Activated T-cell treated with anti-CD3 and anti-CD28 coated beads, Interleukin-2, amount 50 U/mL, for 4 hours (primary cell): Measurements from ENCODE around the gene RPL26. TPM values are rescaled to one million over a fixed set of nuclear protein-coding genes. Genes with fewer than 3 reads are reported as not detected.
A peak's percentile ranks its signal among the peaks of the same experiment; 100 is the strongest.

ENCODE experiments used
- ATAC-seq, 2 donors: fragments of 200-7000 bp; cut with Tn5 transposase; one replicate each; pipeline ENCODE4 v1.10.0; 2021
- DNase-seq: peaks from one replicate; pipeline ENCODE4 v3.0.0-alpha.2; 2020
- H3K27me3 Mint-ChIP-seq: one replicate; pipeline ENCODE4 v1.8.0; 2021; ENCODE audit warnings: low read depth, mixed read lengths
- H3K36me3 Mint-ChIP-seq: one replicate; pipeline ENCODE4 v1.8.0; 2022; ENCODE audit warnings: mixed read lengths; ENCODE audit not compliant: insufficient read depth
- H3K4me1 Mint-ChIP-seq: one replicate; pipeline ENCODE4 v1.8.0; 2021; ENCODE audit warnings: low read depth, mixed read lengths
- H3K4me3 Mint-ChIP-seq: one replicate; pipeline ENCODE4 v1.8.0; 2021; ENCODE audit warnings: mild to moderate bottlenecking, moderate library complexity, mixed read lengths
- H3K9me3 Mint-ChIP-seq: one replicate; pipeline ENCODE4 v1.8.0; 2021; ENCODE audit warnings: mixed read lengths
- total RNA-seq, 3 donors: library from RNA; stranded (reverse); gene quantifications; one replicate each; pipeline ENCODE4 v1.2.1, GENCODE V29; 2021

RPL26 gene
- total RNA-seq: 1,000 to 10,000 TPM; 2,326 to 2,535 (median 2,364) TPM

- no peaks in the 10 kb centered on the region for H3K9me3 Mint-ChIP-seq
- H3K27me3 Mint-ChIP-seq: no peaks in the 10 kb centered on the region
- H3K4me1 Mint-ChIP-seq: peaks cover 58% of the 10 kb centered on the region
- peaks cover 41% of the 10 kb centered on the region for H3K36me3 Mint-ChIP-seq
- ATAC-seq (peak; percentile 92), DNase-seq (peak; percentile 92)
- H3K4me3 Mint-ChIP-seq: peak within 1 kb of the TSS; percentile 100
These were observed at the start of gene RPL26 for GRCh38 chr17:8383143-8383822. TSS of gene RPL26 (minus strand) at chr17:8383193. CDS start at chr17:8382310, 883 bp downstream.

- DNase-seq: no peak
- ATAC-seq: no peak
- no peak overlapping the region for H3K4me3 Mint-ChIP-seq
- H3K9me3 Mint-ChIP-seq: no peaks in the 10 kb centered on the region
- no peaks in the 10 kb centered on the region for H3K27me3 Mint-ChIP-seq
- peaks cover 3% of the 10 kb centered on the region for H3K4me1 Mint-ChIP-seq
- H3K36me3 Mint-ChIP-seq: no peaks in the 10 kb centered on the region
These were observed 48.0 kb upstream of the RPL26 start for GRCh38 chr17:8430966-8431365.

GRCh38 chr17:8426802-8427201, 43.8 kb upstream of the RPL26 start:
- Mint-ChIP-seq H3K27me3 (peaks cover 21% of the 10 kb centered on the region), H3K9me3 (no peaks in the 10 kb centered on the region), H3K36me3 (no peaks in the 10 kb centered on the region), H3K4me1 (no peaks in the 10 kb centered on the region), H3K4me3 (no peak overlapping the region)
- ATAC-seq (no peak), DNase-seq (no peak)

- Mint-ChIP-seq H3K4me3 (no peak overlapping the region), H3K4me1 (no peaks in the 10 kb centered on the region), H3K36me3 (no peaks in the 10 kb centered on the region), H3K27me3 (peaks cover 24% of the 10 kb centered on the region), H3K9me3 (no peaks in the 10 kb centered on the region)
- ATAC-seq: no peak
- no peak for DNase-seq
These were observed 43.2 kb upstream of the RPL26 start for GRCh38 chr17:8426094-8426720.

- H3K27me3 Mint-ChIP-seq: peaks cover 46% of the 10 kb centered on the region
- no peaks in the 10 kb centered on the region for H3K36me3 Mint-ChIP-seq
- no peaks in the 10 kb centered on the region for H3K9me3 Mint-ChIP-seq
- ATAC-seq (no peak), DNase-seq (no peak)
- H3K4me3 Mint-ChIP-seq: no peak overlapping the region
- H3K4me1 Mint-ChIP-seq: no peaks in the 10 kb centered on the region
These were observed 38.6 kb upstream of the RPL26 start for GRCh38 chr17:8421571-8421970.

- DNase-seq (no peak), ATAC-seq (no peak)
- Mint-ChIP-seq H3K27me3 (peaks cover 51% of the 10 kb centered on the region), H3K9me3 (no peaks in the 10 kb centered on the region), H3K4me1 (no peaks in the 10 kb centered on the region), H3K4me3 (no peak overlapping the region), H3K36me3 (no peaks in the 10 kb centered on the region)
These were observed 37.3 kb upstream of the RPL26 start for GRCh38 chr17:8420041-8420934.

GRCh38 chr17:8419305-8419704, 36.3 kb upstream of the RPL26 start:
- ATAC-seq (no peak), DNase-seq (no peak)
- Mint-ChIP-seq H3K4me3 (no peak overlapping the region), H3K27me3 (peaks cover 47% of the 10 kb centered on the region), H3K36me3 (no peaks in the 10 kb centered on the region), H3K4me1 (no peaks in the 10 kb centered on the region), H3K9me3 (no peaks in the 10 kb centered on the region)

GRCh38 chr17:8418471-8418870, 35.5 kb upstream of the RPL26 start:
- no peak for DNase-seq
- Mint-ChIP-seq H3K9me3 (no peaks in the 10 kb centered on the region), H3K4me1 (peaks cover 1% of the 10 kb centered on the region), H3K36me3 (no peaks in the 10 kb centered on the region), H3K4me3 (no peak overlapping the region), H3K27me3 (peaks cover 40% of the 10 kb centered on the region)
- no peak for ATAC-seq

- DNase-seq (no peak), ATAC-seq (no peak)
- H3K9me3 Mint-ChIP-seq: no peaks in the 10 kb centered on the region
- peaks cover 37% of the 10 kb centered on the region for H3K27me3 Mint-ChIP-seq
- H3K4me3 Mint-ChIP-seq: no peak overlapping the region
- H3K36me3 Mint-ChIP-seq: no peaks in the 10 kb centered on the region
- peaks cover 7% of the 10 kb centered on the region for H3K4me1 Mint-ChIP-seq
These were observed 34.8 kb upstream of the RPL26 start for GRCh38 chr17:8417806-8418205.

- no peak for ATAC-seq
- Mint-ChIP-seq H3K27me3 (peaks cover 19% of the 10 kb centered on the region), H3K4me1 (peaks cover 14% of the 10 kb centered on the region), H3K4me3 (no peak overlapping the region), H3K9me3 (no peaks in the 10 kb centered on the region), H3K36me3 (no peaks in the 10 kb centered on the region)
- no peak for DNase-seq
These were observed 30.9 kb upstream of the RPL26 start for GRCh38 chr17:8413938-8414337.

- ATAC-seq (no peak), DNase-seq (no peak)
- no peak overlapping the region for H3K4me3 Mint-ChIP-seq
- H3K36me3 Mint-ChIP-seq: no peaks in the 10 kb centered on the region
- no peaks in the 10 kb centered on the region for H3K9me3 Mint-ChIP-seq
- H3K4me1 Mint-ChIP-seq: peaks cover 14% of the 10 kb centered on the region
- peaks cover 21% of the 10 kb centered on the region for H3K27me3 Mint-ChIP-seq
These were observed 30.3 kb upstream of the RPL26 start for GRCh38 chr17:8413328-8413727.

- H3K36me3 Mint-ChIP-seq: no peaks in the 10 kb centered on the region
- DNase-seq: no peak
- peaks cover 14% of the 10 kb centered on the region for H3K4me1 Mint-ChIP-seq
- H3K9me3 Mint-ChIP-seq: no peaks in the 10 kb centered on the region
- H3K4me3 Mint-ChIP-seq: no peak overlapping the region
- peaks cover 20% of the 10 kb centered on the region for H3K27me3 Mint-ChIP-seq
- no peak for ATAC-seq
These were observed 29.1 kb upstream of the RPL26 start for GRCh38 chr17:8412089-8412488.

GRCh38 chr17:8410883-8411238, 27.9 kb upstream of the RPL26 start:
- Mint-ChIP-seq H3K27me3 (peaks cover 11% of the 10 kb centered on the region), H3K9me3 (no peaks in the 10 kb centered on the region), H3K4me3 (no peak overlapping the region), H3K4me1 (peaks cover 14% of the 10 kb centered on the region), H3K36me3 (no peaks in the 10 kb centered on the region)
- ATAC-seq: no peak
- no peak for DNase-seq

- peak; percentile 82 to 83 for ATAC-seq
- no peaks in the 10 kb centered on the region for H3K9me3 Mint-ChIP-seq
- H3K27me3 Mint-ChIP-seq: peaks cover 11% of the 10 kb centered on the region
- DNase-seq: peak; percentile 76
- H3K4me1 Mint-ChIP-seq: peaks cover 14% of the 10 kb centered on the region
- no peaks in the 10 kb centered on the region for H3K36me3 Mint-ChIP-seq
- no peak overlapping the region for H3K4me3 Mint-ChIP-seq
These were observed 27.2 kb upstream of the RPL26 start for GRCh38 chr17:8409966-8410882.
